Measurements from ENCODE around the gene SERPINC1. TPM values are rescaled to one million over a fixed set of nuclear protein-coding genes. Genes with fewer than 3 reads are reported as not detected.
"Not testable (repeated sequence)": the region's sequence is repeated elsewhere in the genome, so short reads cannot be mapped to it uniquely, and the experiment has no call there.

SERPINC1 gene
- total RNA-seq, 4 donors from 2014 or later = 0.31 to 2.3 TPM; not detected in 2

GRCh38 chr1:173864179-173864867 lies 52.8 kb downstream of the SERPINC1 start:
- no peak overlapping the region for H3K4me3 ChIP-seq
- no peaks in the 10 kb centered on the region for H3K9me3 ChIP-seq
- H3K27ac ChIP-seq = no peak overlapping the region
- H3K36me3 ChIP-seq = peaks cover 46% of the 10 kb centered on the region
- 80% methylated on average over 5 of the region's 5 CpGs for WGBS
- no peaks in the 10 kb centered on the region for H3K27me3 ChIP-seq
- H3K4me1 ChIP-seq = peaks cover 31% of the 10 kb centered on the region
- DNase-seq (ENCODE audit: low spot score in 2 of 2) = no peak
- TF ChIP-seq POLR2AphosphoS5 (IDR thresholded peaks at IDR 0.05) = no peak
- TF ChIP-seq EP300 (IDR thresholded peaks at IDR 0.05) = no peak
- TF ChIP-seq, protein P1, sequence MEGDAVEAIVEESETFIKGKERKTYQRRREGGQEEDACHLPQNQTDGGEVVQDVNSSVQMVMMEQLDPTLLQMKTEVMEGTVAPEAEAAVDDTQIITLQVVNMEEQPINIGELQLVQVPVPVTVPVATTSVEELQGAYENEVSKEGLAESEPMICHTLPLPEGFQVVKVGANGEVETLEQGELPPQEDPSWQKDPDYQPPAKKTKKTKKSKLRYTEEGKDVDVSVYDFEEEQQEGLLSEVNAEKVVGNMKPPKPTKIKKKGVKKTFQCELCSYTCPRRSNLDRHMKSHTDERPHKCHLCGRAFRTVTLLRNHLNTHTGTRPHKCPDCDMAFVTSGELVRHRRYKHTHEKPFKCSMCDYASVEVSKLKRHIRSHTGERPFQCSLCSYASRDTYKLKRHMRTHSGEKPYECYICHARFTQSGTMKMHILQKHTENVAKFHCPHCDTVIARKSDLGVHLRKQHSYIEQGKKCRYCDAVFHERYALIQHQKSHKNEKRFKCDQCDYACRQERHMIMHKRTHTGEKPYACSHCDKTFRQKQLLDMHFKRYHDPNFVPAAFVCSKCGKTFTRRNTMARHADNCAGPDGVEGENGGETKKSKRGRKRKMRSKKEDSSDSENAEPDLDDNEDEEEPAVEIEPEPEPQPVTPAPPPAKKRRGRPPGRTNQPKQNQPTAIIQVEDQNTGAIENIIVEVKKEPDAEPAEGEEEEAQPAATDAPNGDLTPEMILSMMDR (IDR thresholded peaks at IDR 0.05) = no peak
- TF ChIP-seq POLR2A (IDR thresholded peaks at IDR 0.05) = no peak

DNA sequence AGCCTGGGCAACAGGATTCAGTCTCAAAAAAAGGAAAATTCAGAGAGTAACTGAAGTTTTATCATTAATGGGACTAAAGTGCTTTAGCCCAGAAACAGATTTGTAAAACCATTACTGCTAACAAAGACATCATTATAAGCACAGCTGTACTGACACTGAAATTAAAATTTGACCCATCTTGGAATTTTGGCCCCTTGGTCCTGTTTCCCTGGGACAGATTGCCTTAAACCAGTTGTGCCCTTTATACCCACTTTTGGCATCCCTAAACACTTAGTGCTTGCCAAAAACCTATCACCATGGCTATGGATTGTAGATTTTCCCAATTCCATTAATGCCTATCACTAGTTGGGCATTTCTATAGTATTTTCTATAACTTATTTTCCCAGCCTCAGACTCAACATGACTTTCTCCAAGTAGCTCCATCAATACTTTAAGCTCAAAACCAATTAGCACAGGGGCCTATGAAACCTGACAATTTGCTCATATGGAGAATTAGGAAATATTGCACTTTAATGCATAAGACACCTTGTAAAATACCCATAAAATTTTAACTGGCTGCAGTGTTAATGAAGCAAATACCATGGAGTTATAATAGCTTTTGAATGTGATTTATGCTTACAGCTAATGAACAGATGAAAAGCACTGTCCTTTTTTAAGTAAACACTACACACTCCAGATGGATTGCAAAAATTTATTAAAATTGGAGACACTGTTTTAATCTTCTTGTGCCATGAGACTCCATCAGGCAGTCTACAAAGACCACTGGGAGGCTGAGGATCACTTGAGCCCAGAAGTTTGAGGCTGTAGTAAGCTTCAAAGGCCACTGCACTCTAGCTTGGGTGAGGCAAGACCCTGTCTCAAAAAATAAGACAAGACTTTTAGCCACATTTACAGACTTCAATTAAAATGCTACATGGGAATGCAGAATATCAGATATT lies 53.6 kb downstream of the SERPINC1 start:
- H3K36me3 ChIP-seq = peaks cover 54% of the 10 kb centered on the region
- H3K9me3 ChIP-seq = no peaks in the 10 kb centered on the region
- no peak for TF ChIP-seq POLR2A (IDR thresholded peaks at IDR 0.05)
- no peak for TF ChIP-seq EP300 (IDR thresholded peaks at IDR 0.05)
- no peak for TF ChIP-seq POLR2AphosphoS5 (IDR thresholded peaks at IDR 0.05)
- TF ChIP-seq, protein P1 (IDR thresholded peaks at IDR 0.05) = no peak
- DNase-seq (ENCODE audit: low spot score in 2 of 2) = no peak
- no peaks in the 10 kb centered on the region for H3K27me3 ChIP-seq
- peaks cover 26% of the 10 kb centered on the region for H3K4me1 ChIP-seq
- no peak overlapping the region for H3K27ac ChIP-seq
- no peak overlapping the region for H3K4me3 ChIP-seq

- peaks cover 61% of the 10 kb centered on the region for H3K36me3 ChIP-seq
These were observed 54.3 kb downstream of the SERPINC1 start for GRCh38 chr1:173862769-173863223.

GRCh38 chr1:173862146-173862768 lies 54.9 kb downstream of the SERPINC1 start:
- Histone ChIP-seq H3K36me3 (peaks cover 66% of the 10 kb centered on the region), H3K4me1 (peaks cover 25% of the 10 kb centered on the region)
- H3K4me3 ChIP-seq; H3K27ac ChIP-seq; DNase-seq (ENCODE audit: low spot score in 2 of 2); H3K27me3 ChIP-seq; H3K9me3 ChIP-seq: not testable (repeated sequence)
- WGBS = 90% methylated on average over 13 of the region's 13 CpGs

More at GRCh38 chr1:173862769-173863223, 54.3 kb downstream of the SERPINC1 start:
- DNase-seq (ENCODE audit: low spot score in 2 of 2) = no peak
- Histone ChIP-seq H3K9me3 (no peaks in the 10 kb centered on the region), H3K27me3 (no peaks in the 10 kb centered on the region), H3K4me1 (peaks cover 26% of the 10 kb centered on the region), H3K4me3 (no peak overlapping the region), H3K27ac (no peak overlapping the region)
- WGBS = 73% methylated on average over 8 of the region's 8 CpGs
- TF ChIP-seq, protein P1 (IDR thresholded peaks at IDR 0.05) = no peak
- TF ChIP-seq EP300 (IDR thresholded peaks at IDR 0.05) = no peak
- no peak for TF ChIP-seq POLR2A (IDR thresholded peaks at IDR 0.05)
- no peak for TF ChIP-seq POLR2AphosphoS5 (IDR thresholded peaks at IDR 0.05)

DNA sequence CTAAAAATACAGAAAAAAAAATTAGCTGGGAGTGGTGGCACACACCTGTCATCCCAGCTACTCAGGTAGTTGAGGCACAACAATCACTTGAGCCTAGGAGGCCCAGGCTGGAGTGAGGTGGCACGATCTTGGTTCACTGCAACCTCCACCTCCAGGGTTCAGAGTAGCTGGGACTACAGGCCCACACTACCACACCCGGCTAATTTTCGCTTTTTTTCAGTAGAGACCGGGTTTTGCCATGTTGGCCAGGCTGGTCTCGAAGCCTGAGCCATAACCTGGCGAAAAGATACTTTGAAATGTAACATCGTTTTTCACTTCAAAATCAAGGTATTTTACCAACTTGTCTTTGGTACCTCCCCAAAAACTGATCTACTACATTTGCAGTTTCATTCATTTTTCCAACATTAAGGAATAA lies 55.4 kb downstream of the SERPINC1 start:
- DNase-seq (ENCODE audit: low spot score in 2 of 2) = no peak
- H3K27ac ChIP-seq = no peak overlapping the region
- peaks cover 20% of the 10 kb centered on the region for H3K4me1 ChIP-seq
- H3K9me3 ChIP-seq = no peaks in the 10 kb centered on the region
- peaks cover 72% of the 10 kb centered on the region for H3K36me3 ChIP-seq
- no peaks in the 10 kb centered on the region for H3K27me3 ChIP-seq
- TF ChIP-seq, protein P1 (IDR thresholded peaks at IDR 0.05) = no peak
- TF ChIP-seq POLR2AphosphoS5 (IDR thresholded peaks at IDR 0.05) = no peak
- TF ChIP-seq POLR2A (IDR thresholded peaks at IDR 0.05) = no peak
- TF ChIP-seq EP300 (IDR thresholded peaks at IDR 0.05) = no peak
- H3K4me3 ChIP-seq = no peak overlapping the region
- WGBS = 92% methylated on average over 7 of the region's 7 CpGs

Measured in suprapubic skin (tissue), 4 donors.